Peyer's patch (tissue), 4 donors: ENCODE results near the gene SLC38A5. TPM values are rescaled to one million over a fixed set of nuclear protein-coding genes. Genes with fewer than 3 reads are reported as not detected.

ENCODE experiments used
- DNase-seq, 3 donors: peaks; one replicate each; pipeline ENCODE4 v3.0.0-alpha.2; 2017 to 2019
- H3K27ac ChIP-seq, 4 donors: fragments of 200-600 bp; sonication (generic); one replicate each; pipeline ENCODE4 v1.5.1; 2016 to 2019
- H3K27me3 ChIP-seq, 2 donors: fragments of 200-600 bp; sonication (generic); one replicate each; pipeline ENCODE4 v1.5.1; 2019
- H3K36me3 ChIP-seq, 3 donors: fragments of 200-600 bp; sonication (generic); one replicate each; pipeline ENCODE4 v1.5.1; 2016 to 2019
- H3K4me1 ChIP-seq, 4 donors: fragments of 200-600 bp; sonication (generic); one replicate each; pipeline ENCODE4 v1.5.1; 2016 to 2019
- H3K4me3 ChIP-seq, 4 donors: fragments of 200-600 bp; sonication (generic); 1 replicate in 3 of 4; 2 replicates in 1 of 4; pipeline ENCODE4 v1.5.1; 2016 to 2019; ENCODE audit warnings: mild to moderate bottlenecking in 1 of 4
- H3K9me3 ChIP-seq, 4 donors: fragments of 200-600 bp; sonication (generic); one replicate each; pipeline ENCODE4 v1.5.1; 2016 to 2019; ENCODE audit warnings: mild to moderate bottlenecking in 1 of 4
- CTCF ChIP-seq, 6 experiments: fragments of 450-650 bp in 4 of 6; fragments of 200-600 bp in 2 of 6; sonication (generic) in 1 of 6; IDR thresholded peaks; one replicate each; pipeline ENCODE4 v1.5.1; 2017 to 2019; ENCODE audit warnings: antibody characterized with exemption in 6 of 6, mild to moderate bottlenecking in 3 of 6, moderate library complexity in 1 of 6
- POLR2A ChIP-seq, 2 donors: fragments of 450-650 bp; IDR thresholded peaks; one replicate each; pipeline ENCODE4 v1.5.1; 2017; ENCODE audit warnings: antibody characterized with exemption in 2 of 2, mild to moderate bottlenecking in 2 of 2, moderate library complexity in 2 of 2
- total RNA-seq, 4 donors: library from RNA; depleted of rRNA; stranded (reverse); fragments of >200 nt; gene quantifications; one replicate each; pipeline ENCODE4 v1.1.0, GENCODE V29; 2016

The SLC38A5 gene
- total RNA-seq, 4 donors from 2014 or later = 9.1 to 26.4 (median 10.9) TPM

GRCh38 chrX:48460606-48461005 is 9.5 kb downstream of the SLC38A5 start:
- Histone ChIP-seq H3K27ac (no peak overlapping the region), H3K27me3 (no peaks in the 10 kb centered on the region), H3K4me3 (no peak overlapping the region), H3K9me3 (no peaks in the 10 kb centered on the region), H3K36me3 (no peaks in the 10 kb centered on the region), H3K4me1 (no peaks in the 10 kb centered on the region)
- TF ChIP-seq POLR2A (IDR thresholded peaks at IDR 0.05) (no peak), CTCF (IDR thresholded peaks at IDR 0.05) (no peak)
- DNase-seq = no peak

GRCh38 chrX:48460031-48460430 is 10.0 kb downstream of the SLC38A5 start:
- Histone ChIP-seq H3K27ac (no peak overlapping the region), H3K4me1 (no peaks in the 10 kb centered on the region), H3K4me3 (no peak overlapping the region), H3K36me3 (no peaks in the 10 kb centered on the region), H3K9me3 (no peaks in the 10 kb centered on the region), H3K27me3 (no peaks in the 10 kb centered on the region)
- no peak for DNase-seq
- no peak for TF ChIP-seq POLR2A (IDR thresholded peaks at IDR 0.05)
- no peak for TF ChIP-seq CTCF (IDR thresholded peaks at IDR 0.05)

- TF ChIP-seq CTCF (IDR thresholded peaks at IDR 0.05) = no peak
- TF ChIP-seq POLR2A (IDR thresholded peaks at IDR 0.05) = no peak
- H3K4me1 ChIP-seq = no peaks in the 10 kb centered on the region
- H3K36me3 ChIP-seq = no peaks in the 10 kb centered on the region
- no peaks in the 10 kb centered on the region for H3K9me3 ChIP-seq
- H3K27me3 ChIP-seq = no peaks in the 10 kb centered on the region
- H3K4me3 ChIP-seq = no peak overlapping the region
- DNase-seq = no peak
- H3K27ac ChIP-seq = no peak overlapping the region
Observed at GRCh38 chrX:48459483-48459882, 10.6 kb downstream of the SLC38A5 start.

GRCh38 chrX:48458711-48459110 is 11.3 kb downstream of the SLC38A5 start:
- no peaks in the 10 kb centered on the region for H3K9me3 ChIP-seq
- TF ChIP-seq POLR2A (IDR thresholded peaks at IDR 0.05) (no peak), CTCF (IDR thresholded peaks at IDR 0.05) (no peak)
- no peaks in the 10 kb centered on the region for H3K4me1 ChIP-seq
- DNase-seq = no peak
- H3K4me3 ChIP-seq = no peak overlapping the region
- H3K36me3 ChIP-seq = no peaks in the 10 kb centered on the region
- no peak overlapping the region for H3K27ac ChIP-seq
- no peaks in the 10 kb centered on the region for H3K27me3 ChIP-seq

- Histone ChIP-seq H3K27me3 (no peaks in the 10 kb centered on the region), H3K4me3 (no peak overlapping the region), H3K27ac (no peak overlapping the region), H3K4me1 (no peaks in the 10 kb centered on the region), H3K9me3 (no peaks in the 10 kb centered on the region), H3K36me3 (no peaks in the 10 kb centered on the region)
- TF ChIP-seq POLR2A (IDR thresholded peaks at IDR 0.05) (no peak), CTCF (IDR thresholded peaks at IDR 0.05) (no peak)
- DNase-seq = no peak
Observed at GRCh38 chrX:48456628-48457331, 13.3 kb downstream of the SLC38A5 start.

- Histone ChIP-seq H3K4me3 (no peak overlapping the region), H3K4me1 (no peaks in the 10 kb centered on the region), H3K27ac (no peak overlapping the region), H3K9me3 (no peaks in the 10 kb centered on the region), H3K27me3 (no peaks in the 10 kb centered on the region), H3K36me3 (no peaks in the 10 kb centered on the region)
- TF ChIP-seq POLR2A (IDR thresholded peaks at IDR 0.05) (no peak), CTCF (IDR thresholded peaks at IDR 0.05) (no peak)
- no peak for DNase-seq
Observed at GRCh38 chrX:48451708-48452107, 18.4 kb downstream of the SLC38A5 start.
